ENCODE results near the gene PNMA6F.

GRCh38 chrX:153307276-153308178 lies 14.0 kb downstream of the PNMA6F start:
- no peak for TF ChIP-seq CTCF (IDR thresholded peaks at IDR 0.05; ENCODE audit: insufficient read depth, low read length, poor library complexity, severe bottlenecking)
- TF ChIP-seq EZH2phosphoT487 (conservative IDR thresholded peaks at IDR 0.05; ENCODE audit: low read length) = no peak
